ENCODE measurements around the gene CYB561D2. TPM values are rescaled to one million over a fixed set of nuclear protein-coding genes. Genes with fewer than 3 reads are reported as not detected.

CYB561D2 gene
- total and polyA plus RNA-seq, 9 of the 15 experiments (the other 6 are each of a cell fraction or from before 2014, with no cell fraction given) = 4.2 to 16.6 (median 9.4) TPM

DNA sequence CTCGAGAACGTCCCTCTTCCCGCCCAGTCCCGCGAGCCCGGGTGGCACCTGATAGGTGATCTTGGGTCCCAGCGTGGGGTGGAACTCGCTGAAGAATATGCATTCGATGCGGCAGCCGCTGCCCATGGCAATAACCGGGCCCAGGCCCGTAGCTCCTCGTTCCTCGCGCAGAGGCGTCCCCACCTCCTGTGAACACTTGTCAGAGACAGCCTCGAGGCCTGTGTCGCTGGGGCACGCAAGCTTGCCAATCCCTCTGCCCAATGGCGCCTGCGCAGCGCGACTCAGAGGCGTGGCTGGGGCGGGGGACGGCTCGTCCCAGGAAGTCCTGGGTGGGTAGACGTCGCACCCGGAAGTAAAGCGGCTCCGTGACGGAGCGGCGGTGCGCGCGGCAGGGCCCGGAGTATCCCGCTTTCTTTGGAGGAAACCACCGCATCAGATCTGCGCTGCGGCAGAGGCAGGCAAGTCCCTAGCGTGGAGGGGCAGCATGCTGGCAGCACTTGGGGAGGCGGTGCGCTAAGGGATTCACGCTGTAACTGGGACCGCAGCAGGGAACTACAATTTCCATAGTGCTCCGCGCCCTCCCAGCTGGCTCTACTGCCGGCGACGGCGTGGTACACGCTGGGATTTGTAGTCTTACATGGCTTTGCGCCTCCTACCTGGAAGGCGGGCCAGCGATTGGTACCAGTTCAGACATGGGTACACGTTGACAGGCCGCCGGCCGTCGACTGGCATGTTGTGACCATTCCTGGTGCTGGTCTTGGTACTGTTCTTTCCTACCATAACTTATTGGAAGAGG, at the start of gene CYB561D2, which contains the start of gene NPRL2 (continued):
- TF ChIP-seq SMAD2 (IDR thresholded peaks at IDR 0.05; ENCODE audit: low read depth, low read length) = no peak
- TF ChIP-seq, protein P1, sequence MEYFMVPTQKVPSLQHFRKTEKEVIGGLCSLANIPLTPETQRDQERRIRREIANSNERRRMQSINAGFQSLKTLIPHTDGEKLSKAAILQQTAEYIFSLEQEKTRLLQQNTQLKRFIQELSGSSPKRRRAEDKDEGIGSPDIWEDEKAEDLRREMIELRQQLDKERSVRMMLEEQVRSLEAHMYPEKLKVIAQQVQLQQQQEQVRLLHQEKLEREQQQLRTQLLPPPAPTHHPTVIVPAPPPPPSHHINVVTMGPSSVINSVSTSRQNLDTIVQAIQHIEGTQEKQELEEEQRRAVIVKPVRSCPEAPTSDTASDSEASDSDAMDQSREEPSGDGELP (CRISPR knock-in tag; IDR thresholded peaks at IDR 0.05; ENCODE audit: borderline replicate concordance) = peak; percentile 97
- TF ChIP-seq GABPB1 (CRISPR knock-in tag; IDR thresholded peaks at IDR 0.05) = peak; percentile 89
- peak; percentile 56 for TF ChIP-seq HNRNPLL (IDR thresholded peaks at IDR 0.05; ENCODE audit: low read depth, low read length, poor library complexity, severe bottlenecking)
- TF ChIP-seq, protein P2, sequence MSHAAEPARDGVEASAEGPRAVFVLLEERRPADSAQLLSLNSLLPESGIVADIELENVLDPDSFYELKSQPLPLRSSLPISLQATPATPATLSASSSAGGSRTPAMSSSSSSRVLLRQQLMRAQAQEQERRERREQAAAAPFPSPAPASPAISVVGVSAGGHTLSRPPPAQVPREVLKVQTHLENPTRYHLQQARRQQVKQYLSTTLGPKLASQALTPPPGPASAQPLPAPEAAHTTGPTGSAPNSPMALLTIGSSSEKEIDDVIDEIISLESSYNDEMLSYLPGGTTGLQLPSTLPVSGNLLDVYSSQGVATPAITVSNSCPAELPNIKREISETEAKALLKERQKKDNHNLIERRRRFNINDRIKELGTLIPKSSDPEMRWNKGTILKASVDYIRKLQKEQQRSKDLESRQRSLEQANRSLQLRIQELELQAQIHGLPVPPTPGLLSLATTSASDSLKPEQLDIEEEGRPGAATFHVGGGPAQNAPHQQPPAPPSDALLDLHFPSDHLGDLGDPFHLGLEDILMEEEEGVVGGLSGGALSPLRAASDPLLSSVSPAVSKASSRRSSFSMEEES (CRISPR knock-in tag; IDR thresholded peaks at IDR 0.05) = 0 out of 2 replicates have a peak, but pooled peaks have one; percentile 8
- TF ChIP-seq, protein P3, sequence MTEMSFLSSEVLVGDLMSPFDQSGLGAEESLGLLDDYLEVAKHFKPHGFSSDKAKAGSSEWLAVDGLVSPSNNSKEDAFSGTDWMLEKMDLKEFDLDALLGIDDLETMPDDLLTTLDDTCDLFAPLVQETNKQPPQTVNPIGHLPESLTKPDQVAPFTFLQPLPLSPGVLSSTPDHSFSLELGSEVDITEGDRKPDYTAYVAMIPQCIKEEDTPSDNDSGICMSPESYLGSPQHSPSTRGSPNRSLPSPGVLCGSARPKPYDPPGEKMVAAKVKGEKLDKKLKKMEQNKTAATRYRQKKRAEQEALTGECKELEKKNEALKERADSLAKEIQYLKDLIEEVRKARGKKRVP (CRISPR knock-in tag; IDR thresholded peaks at IDR 0.05) = peak; percentile 59; the same call in 1 of the 2 replicates
- peak; percentile 54; the same call in 1 of the 2 replicates for TF ChIP-seq MTA3 (IDR thresholded peaks at IDR 0.05; ENCODE audit: borderline replicate concordance)
- peak; percentile 93 for TF ChIP-seq ZNF644 (tag; IDR thresholded peaks at IDR 0.05; ENCODE audit: low read depth)
- peak; percentile 47 for TF ChIP-seq POU5F1 (IDR thresholded peaks at IDR 0.05; ENCODE audit: borderline replicate concordance, low read depth, low read length, partially characterized antibody)
- TF ChIP-seq EP400 (IDR thresholded peaks at IDR 0.05) = peak; percentile 65
- 0 out of 2 replicates have a peak, but pooled peaks have one; percentile 13 for TF ChIP-seq MXI1 (IDR thresholded peaks at IDR 0.05; ENCODE audit: low read depth, low read length)
- TF ChIP-seq, protein P4, sequence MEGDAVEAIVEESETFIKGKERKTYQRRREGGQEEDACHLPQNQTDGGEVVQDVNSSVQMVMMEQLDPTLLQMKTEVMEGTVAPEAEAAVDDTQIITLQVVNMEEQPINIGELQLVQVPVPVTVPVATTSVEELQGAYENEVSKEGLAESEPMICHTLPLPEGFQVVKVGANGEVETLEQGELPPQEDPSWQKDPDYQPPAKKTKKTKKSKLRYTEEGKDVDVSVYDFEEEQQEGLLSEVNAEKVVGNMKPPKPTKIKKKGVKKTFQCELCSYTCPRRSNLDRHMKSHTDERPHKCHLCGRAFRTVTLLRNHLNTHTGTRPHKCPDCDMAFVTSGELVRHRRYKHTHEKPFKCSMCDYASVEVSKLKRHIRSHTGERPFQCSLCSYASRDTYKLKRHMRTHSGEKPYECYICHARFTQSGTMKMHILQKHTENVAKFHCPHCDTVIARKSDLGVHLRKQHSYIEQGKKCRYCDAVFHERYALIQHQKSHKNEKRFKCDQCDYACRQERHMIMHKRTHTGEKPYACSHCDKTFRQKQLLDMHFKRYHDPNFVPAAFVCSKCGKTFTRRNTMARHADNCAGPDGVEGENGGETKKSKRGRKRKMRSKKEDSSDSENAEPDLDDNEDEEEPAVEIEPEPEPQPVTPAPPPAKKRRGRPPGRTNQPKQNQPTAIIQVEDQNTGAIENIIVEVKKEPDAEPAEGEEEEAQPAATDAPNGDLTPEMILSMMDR (IDR thresholded peaks at IDR 0.05 in 2 of 3, conservative IDR thresholded peaks at IDR 0.05 in 1 of 3; ENCODE audit: insufficient read depth in 2 of 3, low read depth in 1 of 3, low read length in 3 of 3) = no peak
- TF ChIP-seq GATA2 (CRISPR knock-in tag; IDR thresholded peaks at IDR 0.05) = no peak
